Activated CD8-positive, alpha-beta memory T cell treated with anti-CD3 and anti-CD28 coated beads, Interleukin-2, amount 50 U/mL, for 1 hour (primary cell): ENCODE data around the gene RPRM.
"Not testable (repeated sequence)": the region's sequence is repeated elsewhere in the genome, so short reads cannot be mapped to it uniquely, and the experiment has no call there.

ENCODE experiments used
- DNase-seq: peaks from one replicate; pipeline ENCODE4 v3.0.0-alpha.2; 2020; ENCODE audit errors: extremely low read depth

The RPRM gene

GRCh38 chr2:153478289-153479261, at the start of gene RPRM:
RPRM (minus strand) TSS chr2:153478762; CDS start chr2:153478565, 197 bp downstream.
- DNase-seq, result no peak

- DNase-seq, result no peak
Measured at GRCh38 chr2:153519257-153519875, 40.8 kb upstream of the RPRM start.

- DNase-seq, result no peak
Measured at GRCh38 chr2:153512331-153512730, 33.8 kb upstream of the RPRM start.

GRCh38 chr2:153510996-153511395, 32.4 kb upstream of the RPRM start:
- no peak for DNase-seq

- no peak for DNase-seq
Measured at GRCh38 chr2:153509133-153509532, 30.6 kb upstream of the RPRM start.

GRCh38 chr2:153506499-153506898, 27.9 kb upstream of the RPRM start:
- DNase-seq, result not testable (repeated sequence)

- no peak for DNase-seq
Measured at GRCh38 chr2:153499439-153499838, 20.9 kb upstream of the RPRM start.

GRCh38 chr2:153497938-153498629, 19.5 kb upstream of the RPRM start:
- DNase-seq, result no peak

GRCh38 chr2:153495725-153496124, 17.2 kb upstream of the RPRM start:
- DNase-seq, result no peak

- DNase-seq, result no peak
Measured at GRCh38 chr2:153488072-153488471, 9.5 kb upstream of the RPRM start.

GRCh38 chr2:153487448-153487847, 8.9 kb upstream of the RPRM start:
- no peak for DNase-seq

GRCh38 chr2:153479573-153479972, 1.0 kb upstream of the RPRM start:
- no peak for DNase-seq

GRCh38 chr2:153477636-153478288, 800 bp downstream of the RPRM start:
- DNase-seq, result no peak

- no peak for DNase-seq
Measured at GRCh38 chr2:153476816-153477635, 1.5 kb downstream of the RPRM start.

- no peak for DNase-seq
Measured at GRCh38 chr2:153476491-153476815, 2.1 kb downstream of the RPRM start.

- no peak for DNase-seq
Measured at GRCh38 chr2:153474876-153475435, 3.6 kb downstream of the RPRM start.

- DNase-seq, result no peak
Measured at GRCh38 chr2:153474407-153474806, 4.2 kb downstream of the RPRM start.

GRCh38 chr2:153470867-153471266, 7.7 kb downstream of the RPRM start:
- DNase-seq, result no peak

- no peak for DNase-seq
Measured at GRCh38 chr2:153464395-153464794, 14.2 kb downstream of the RPRM start.

- no peak for DNase-seq
Measured at GRCh38 chr2:153462338-153462859, 16.2 kb downstream of the RPRM start.

- DNase-seq, result no peak
Measured at GRCh38 chr2:153461453-153461852, 17.1 kb downstream of the RPRM start.
